GM12874 (cell line): ENCODE results near the gene PHACTR4.

Experiments
- TF ChIP-seq, protein P1 (sequence below): IDR thresholded peaks from 2 replicates; pipeline ENCODE4 v1.5.1; 2011; ENCODE audit warnings: low read depth, mild to moderate bottlenecking, control low read depth, low read length, moderate library complexity; ENCODE audit not compliant: insufficient read depth

Gene PHACTR4

GRCh38 chr1:28519946-28520725 lies 150.6 kb downstream of the PHACTR4 start:
- TF ChIP-seq, protein P1, sequence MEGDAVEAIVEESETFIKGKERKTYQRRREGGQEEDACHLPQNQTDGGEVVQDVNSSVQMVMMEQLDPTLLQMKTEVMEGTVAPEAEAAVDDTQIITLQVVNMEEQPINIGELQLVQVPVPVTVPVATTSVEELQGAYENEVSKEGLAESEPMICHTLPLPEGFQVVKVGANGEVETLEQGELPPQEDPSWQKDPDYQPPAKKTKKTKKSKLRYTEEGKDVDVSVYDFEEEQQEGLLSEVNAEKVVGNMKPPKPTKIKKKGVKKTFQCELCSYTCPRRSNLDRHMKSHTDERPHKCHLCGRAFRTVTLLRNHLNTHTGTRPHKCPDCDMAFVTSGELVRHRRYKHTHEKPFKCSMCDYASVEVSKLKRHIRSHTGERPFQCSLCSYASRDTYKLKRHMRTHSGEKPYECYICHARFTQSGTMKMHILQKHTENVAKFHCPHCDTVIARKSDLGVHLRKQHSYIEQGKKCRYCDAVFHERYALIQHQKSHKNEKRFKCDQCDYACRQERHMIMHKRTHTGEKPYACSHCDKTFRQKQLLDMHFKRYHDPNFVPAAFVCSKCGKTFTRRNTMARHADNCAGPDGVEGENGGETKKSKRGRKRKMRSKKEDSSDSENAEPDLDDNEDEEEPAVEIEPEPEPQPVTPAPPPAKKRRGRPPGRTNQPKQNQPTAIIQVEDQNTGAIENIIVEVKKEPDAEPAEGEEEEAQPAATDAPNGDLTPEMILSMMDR = no peak

GRCh38 chr1:28521502-28522164 lies 152.1 kb downstream of the PHACTR4 start:
- TF ChIP-seq, protein P1 = no peak

- TF ChIP-seq, protein P1 = no peak
Observed at GRCh38 chr1:28526886-28527285, 157.3 kb downstream of the PHACTR4 start.

GRCh38 chr1:28530456-28530855 lies 160.9 kb downstream of the PHACTR4 start:
- TF ChIP-seq, protein P1 = no peak

DNA sequence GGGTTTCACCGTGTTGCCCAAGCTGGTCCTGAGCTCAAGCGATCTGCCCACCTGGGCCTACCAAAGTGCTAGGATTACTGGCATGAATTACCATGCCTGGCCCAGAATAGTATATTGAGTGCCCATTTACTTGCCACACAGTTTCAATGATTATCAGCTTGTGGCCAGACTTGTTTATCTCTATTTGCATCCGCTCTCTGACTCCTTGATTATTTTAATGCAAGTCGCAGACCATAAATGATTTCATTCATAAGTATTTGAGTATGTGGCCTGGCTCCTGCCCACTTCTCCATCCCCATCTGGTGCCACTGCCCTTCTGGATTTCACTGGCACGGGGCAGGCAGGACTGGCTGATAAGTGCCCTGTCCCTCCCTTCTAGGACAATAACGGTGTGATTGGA lies 165.1 kb downstream of the PHACTR4 start:
- TF ChIP-seq, protein P1 = no peak

DNA sequence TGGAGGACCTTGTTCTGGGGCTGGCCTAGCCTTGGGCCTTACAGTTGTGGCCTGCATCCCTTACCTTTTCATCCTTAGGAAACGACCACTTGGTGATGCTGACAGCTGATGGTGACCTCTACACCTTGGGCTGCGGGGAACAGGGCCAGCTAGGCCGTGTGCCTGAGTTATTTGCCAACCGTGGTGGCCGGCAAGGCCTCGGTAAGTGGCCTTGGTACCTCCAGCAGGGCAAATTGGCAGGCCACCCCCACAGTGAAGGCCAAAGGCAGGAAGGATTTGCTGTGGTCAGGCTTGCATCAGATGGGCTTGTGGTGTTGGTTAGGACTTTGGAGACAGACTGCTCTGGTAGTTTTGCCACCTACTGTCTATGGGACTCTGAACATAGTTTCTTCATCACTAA lies 165.6 kb downstream of the PHACTR4 start:
- TF ChIP-seq, protein P1 = no peak

- TF ChIP-seq, protein P1 = no peak
Observed at GRCh38 chr1:28537457-28538199, 168.1 kb downstream of the PHACTR4 start.
